ENCODE measurements around the gene HLF.

- TF ChIP-seq CTCF (conservative IDR thresholded peaks at IDR 0.05; ENCODE audit: low read depth, low read length) (no peak), NFE2L2 (IDR thresholded peaks at IDR 0.05; ENCODE audit: low read depth, low read length) (no peak), FOS (IDR thresholded peaks at IDR 0.05; ENCODE audit: low read depth, low read length) (no peak), USF2 (IDR thresholded peaks at IDR 0.05; ENCODE audit: low read depth, low read length) (no peak), MAFK (IDR thresholded peaks at IDR 0.05; ENCODE audit: low read depth, low read length) (no peak), RAD21 (IDR thresholded peaks at IDR 0.05; ENCODE audit: low read length) (no peak), RCOR1 (IDR thresholded peaks at IDR 0.05; ENCODE audit: insufficient replicate concordance, low read length) (no peak), RFX5 (IDR thresholded peaks at IDR 0.05; ENCODE audit: low read depth, low read length) (no peak), POLR2A (IDR thresholded peaks at IDR 0.05; ENCODE audit: low read depth, low read length) (no peak)
Measured at GRCh38 chr17:55314061-55314783, 49.5 kb downstream of the HLF start.

All from IMR-90 (cell line).